Endodermal cell (in vitro differentiated cells): Measurements from ENCODE around the gene TNFSF11. TPM values are rescaled to one million over a fixed set of nuclear protein-coding genes. Genes with fewer than 3 reads are reported as not detected.

Experiments
- DNase-seq: peaks from one replicate; pipeline ENCODE4 v3.0.0-alpha.2; 2017
- H3K27ac ChIP-seq: 2 replicates; pipeline ENCODE4 v1.5.1; 2013; ENCODE audit warnings: mild to moderate bottlenecking, low read depth, low read length, moderate library complexity
- H3K27me3 ChIP-seq: 2 replicates; pipeline ENCODE4 v1.6.1; 2013; ENCODE audit warnings: mild to moderate bottlenecking, low read length, moderate library complexity; ENCODE audit not compliant: insufficient read depth, control insufficient read depth, poor library complexity, severe bottlenecking
- H3K36me3 ChIP-seq: 2 replicates; pipeline ENCODE4 v1.7.0; 2013; ENCODE audit warnings: mild to moderate bottlenecking, low read length, moderate library complexity; ENCODE audit not compliant: control insufficient read depth, insufficient read depth
- H3K4me1 ChIP-seq: one replicate; pipeline ENCODE4 v1.7.0; 2013; ENCODE audit warnings: low read length; ENCODE audit not compliant: control insufficient read depth, insufficient read depth
- H3K4me3 ChIP-seq: 2 replicates; pipeline ENCODE4 v1.5.1; 2013; ENCODE audit warnings: mild to moderate bottlenecking, low read length, moderate library complexity
- H3K9ac ChIP-seq: 2 replicates; pipeline ENCODE4 v1.6.1; 2013; ENCODE audit warnings: mild to moderate bottlenecking, low read length, moderate library complexity; ENCODE audit not compliant: poor library complexity, severe bottlenecking; ENCODE audit errors: extremely low read depth
- H3K9me3 ChIP-seq: 2 replicates; pipeline ENCODE4 v1.6.1; 2013; ENCODE audit warnings: mild to moderate bottlenecking, low read length, moderate library complexity; ENCODE audit not compliant: control insufficient read depth
- H3K27ac Mint-ChIP-seq: 2 replicates; pipeline ENCODE4 v1.8.0; 2020; ENCODE audit warnings: mixed read lengths
- H3K27me3 Mint-ChIP-seq: 2 replicates; pipeline ENCODE4 v1.8.0; 2021; ENCODE audit warnings: mild to moderate bottlenecking, mixed read lengths; ENCODE audit not compliant: insufficient read depth
- H3K36me3 Mint-ChIP-seq: 2 replicates; pipeline ENCODE4 v1.8.0; 2020; ENCODE audit warnings: low read depth, mixed read lengths
- H3K4me1 Mint-ChIP-seq: 2 replicates; pipeline ENCODE4 v1.8.0; 2020; ENCODE audit warnings: mixed read lengths
- H3K4me3 Mint-ChIP-seq: 2 replicates; pipeline ENCODE4 v1.8.0; 2020; ENCODE audit warnings: mild to moderate bottlenecking, moderate library complexity, mixed read lengths
- H3K9me3 Mint-ChIP-seq: 2 replicates; pipeline ENCODE4 v1.8.0; 2020; ENCODE audit warnings: mild to moderate bottlenecking, mixed read lengths
- CTCF ChIP-seq: fragments of 200-600 bp; sonication (generic); conservative IDR thresholded peaks from 2 replicates; pipeline ENCODE4 v1.5.0; 2021; ENCODE audit warnings: antibody characterized with exemption, mild to moderate bottlenecking
- WGBS, 2 experiments: methylation state at CpG; one replicate each; pipeline versions ENCODE4 v1.1.5 to v1.1.7; 2013; ENCODE audit warnings: missing lambda C conversion rate in 2 of 2, mixed read lengths in 1 of 2; ENCODE audit not compliant: insufficient coverage in 1 of 2, insufficient read length in 1 of 2; 5-methylcytosine and 5-hydroxymethylcytosine counted together
- long read RNA-seq, 4 experiments: library from polyadenylated mRNA in 2 of 4; library from RNA in 1 of 4; library from capped mRNA in 1 of 4; stranded (forward) in 3 of 4; unstranded in 1 of 4; transcript quantifications; one replicate each; pipeline ENCODE4 v2.0.0, GENCODE V29; 2020 to 2021; ENCODE audit warnings: inconsistent platforms in 1 of 4
- polyA plus RNA-seq, 2 experiments: library from polyadenylated mRNA; stranded (reverse); fragments of 50-300 nt; gene quantifications; one replicate each; pipeline ENCODE4 v1.2.3, GENCODE V29; 2013
- total RNA-seq, 2 donors: library from RNA; stranded (reverse); fragmentation: NEBNext Ultra II Directional in 1 of 2; extraction: Animal tissue kit (Norgen Biotek cat#: 25700) in 1 of 2; gene quantifications; 2 replicates in 1 of 2; 3 replicates in 1 of 2; pipeline ENCODE4 v1.2.1, GENCODE V29; 2021

Gene TNFSF11
- total RNA-seq = 1 to 10 TPM in 1 of 2 donors, under 1 TPM in 1; 0.53 to 1.1 TPM
- 0.28 TPM for polyA plus RNA-seq (2013, experiment 1 of 2)
- 0.17 TPM for polyA plus RNA-seq (2013, experiment 2 of 2)
- long read RNA-seq, experiment 1, partial matches to known transcripts = 0 of 1 reads
- long read RNA-seq, experiment 1, other reads (novel, unspliced or antisense) = 0 of 1 reads
- long read RNA-seq, experiment 2, partial matches to known transcripts = 0 of 1 reads
- long read RNA-seq, experiment 2, other reads (novel, unspliced or antisense) = 0 of 1 reads
- long read RNA-seq, experiment 3, partial matches to known transcripts = 2 of 5 reads
- long read RNA-seq, experiment 3, other reads (novel, unspliced or antisense) = 3 of 5 reads
- long read RNA-seq, experiment 4 = 0 reads

- Histone ChIP-seq H3K4me1 (no peaks in the 10 kb centered on the region), H3K9ac (no peak within 1 kb of the TSS), H3K27me3 (peaks cover 43% of the 10 kb centered on the region), H3K27ac (no peak within 1 kb of the TSS), H3K9me3 (peaks cover 23% of the 10 kb centered on the region), H3K4me3 (peak within 1 kb of the TSS; percentile 78), H3K36me3 (no peaks in the 10 kb centered on the region)
- Mint-ChIP-seq H3K4me1 (peaks cover 6% of the 10 kb centered on the region), H3K9me3 (peaks cover 28% of the 10 kb centered on the region), H3K36me3 (no peaks in the 10 kb centered on the region), H3K27ac (no peak within 1 kb of the TSS), H3K4me3 (peak within 1 kb of the TSS; percentile 69), H3K27me3 (peaks cover 40% of the 10 kb centered on the region)
- peak; percentile 85 for DNase-seq
- WGBS, 2 experiments = 0 to 6% methylated on average over 6 to 39 of the region's 39 CpGs
- TF ChIP-seq CTCF = no peak
These were observed at the start of gene TNFSF11 for GRCh38 chr13:42574011-42574410. TSS of gene TNFSF11 (plus strand) at chr13:42574152. CDS start at chr13:42574304, 152 bp downstream.

- Mint-ChIP-seq H3K27me3 (no peaks in the 10 kb centered on the region), H3K27ac (no peak overlapping the region), H3K9me3 (peaks cover 2% of the 10 kb centered on the region), H3K4me3 (no peak overlapping the region), H3K4me1 (no peaks in the 10 kb centered on the region), H3K36me3 (no peaks in the 10 kb centered on the region)
- TF ChIP-seq CTCF = no peak
- no peak for DNase-seq
- H3K36me3 ChIP-seq = no peaks in the 10 kb centered on the region
- H3K4me3 ChIP-seq = no peak overlapping the region
- no peak overlapping the region for H3K9ac ChIP-seq
- H3K27me3 ChIP-seq = no peaks in the 10 kb centered on the region
- H3K4me1 ChIP-seq = no peaks in the 10 kb centered on the region
- WGBS, 2 experiments = 89 to 100% methylated on average over 2 to 3 of the region's 3 CpGs
- no peak overlapping the region for H3K27ac ChIP-seq
- H3K9me3 ChIP-seq = no peaks in the 10 kb centered on the region
These were observed 49.4 kb upstream of the TNFSF11 start for GRCh38 chr13:42524487-42525034.

- no peaks in the 10 kb centered on the region for H3K4me1 ChIP-seq
- peaks cover 2% of the 10 kb centered on the region for H3K9me3 Mint-ChIP-seq
- no peak for DNase-seq
- no peaks in the 10 kb centered on the region for H3K27me3 ChIP-seq
- H3K36me3 Mint-ChIP-seq = no peaks in the 10 kb centered on the region
- H3K27ac ChIP-seq = no peak overlapping the region
- 89 to 92% methylated on average over 2 of the region's 2 CpGs for WGBS, 2 experiments
- H3K27ac Mint-ChIP-seq = no peak overlapping the region
- H3K4me3 Mint-ChIP-seq = no peak overlapping the region
- H3K9me3 ChIP-seq = no peaks in the 10 kb centered on the region
- no peak overlapping the region for H3K4me3 ChIP-seq
- TF ChIP-seq CTCF = no peak
- H3K4me1 Mint-ChIP-seq = no peaks in the 10 kb centered on the region
- H3K36me3 ChIP-seq = no peaks in the 10 kb centered on the region
- no peak overlapping the region for H3K9ac ChIP-seq
- no peaks in the 10 kb centered on the region for H3K27me3 Mint-ChIP-seq
These were observed 48.9 kb upstream of the TNFSF11 start for GRCh38 chr13:42525035-42525504.
